ENCODE measurements around the gene DLGAP3.

DNA sequence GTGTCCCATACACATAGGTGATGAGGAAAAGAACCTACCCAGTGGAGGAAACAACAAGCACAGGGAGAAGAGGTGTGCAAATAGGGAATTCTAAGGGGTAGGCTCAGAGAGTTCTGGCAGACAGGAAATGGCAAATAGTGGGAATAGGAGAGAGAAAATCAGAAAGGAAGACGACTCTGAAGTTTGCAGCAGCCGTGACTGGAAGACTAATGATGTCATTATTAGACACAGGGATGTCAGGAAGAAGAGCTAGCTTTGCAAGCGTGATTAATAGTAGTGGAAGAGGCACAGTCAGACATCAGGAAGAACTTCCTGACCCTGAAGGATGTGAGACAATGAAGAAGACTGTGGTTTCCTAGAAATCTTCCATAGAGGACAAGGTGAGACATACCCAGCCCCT, 21.1 kb downstream of the DLGAP3 start:
- TF ChIP-seq ZFP3 (CRISPR knock-in tag; IDR thresholded peaks at IDR 0.05) (no peak), TOX (CRISPR knock-in tag; IDR thresholded peaks at IDR 0.05; ENCODE audit: borderline replicate concordance) (no peak), RARB (CRISPR knock-in tag; IDR thresholded peaks at IDR 0.05) (no peak), GLIS3 (CRISPR knock-in tag; IDR thresholded peaks at IDR 0.05) (no peak), TSHZ2 (CRISPR knock-in tag; IDR thresholded peaks at IDR 0.05) (no peak), ARNTL (CRISPR knock-in tag; IDR thresholded peaks at IDR 0.05; ENCODE audit: borderline replicate concordance, low read depth) (no peak), PPARA (CRISPR knock-in tag; IDR thresholded peaks at IDR 0.05; ENCODE audit: borderline replicate concordance) (no peak)
- TF ChIP-seq, protein P1, sequence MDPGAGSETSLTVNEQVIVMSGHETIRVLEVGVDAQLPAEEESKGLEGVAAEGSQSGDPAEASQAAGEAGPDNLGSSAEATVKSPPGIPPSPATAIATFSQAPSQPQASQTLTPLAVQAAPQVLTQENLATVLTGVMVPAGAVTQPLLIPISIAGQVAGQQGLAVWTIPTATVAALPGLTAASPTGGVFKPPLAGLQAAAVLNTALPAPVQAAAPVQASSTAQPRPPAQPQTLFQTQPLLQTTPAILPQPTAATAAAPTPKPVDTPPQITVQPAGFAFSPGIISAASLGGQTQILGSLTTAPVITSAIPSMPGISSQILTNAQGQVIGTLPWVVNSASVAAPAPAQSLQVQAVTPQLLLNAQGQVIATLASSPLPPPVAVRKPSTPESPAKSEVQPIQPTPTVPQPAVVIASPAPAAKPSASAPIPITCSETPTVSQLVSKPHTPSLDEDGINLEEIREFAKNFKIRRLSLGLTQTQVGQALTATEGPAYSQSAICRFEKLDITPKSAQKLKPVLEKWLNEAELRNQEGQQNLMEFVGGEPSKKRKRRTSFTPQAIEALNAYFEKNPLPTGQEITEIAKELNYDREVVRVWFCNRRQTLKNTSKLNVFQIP (CRISPR knock-in tag; IDR thresholded peaks at IDR 0.05; ENCODE audit: borderline replicate concordance, low read depth): no peak
- TF ChIP-seq, protein P2, sequence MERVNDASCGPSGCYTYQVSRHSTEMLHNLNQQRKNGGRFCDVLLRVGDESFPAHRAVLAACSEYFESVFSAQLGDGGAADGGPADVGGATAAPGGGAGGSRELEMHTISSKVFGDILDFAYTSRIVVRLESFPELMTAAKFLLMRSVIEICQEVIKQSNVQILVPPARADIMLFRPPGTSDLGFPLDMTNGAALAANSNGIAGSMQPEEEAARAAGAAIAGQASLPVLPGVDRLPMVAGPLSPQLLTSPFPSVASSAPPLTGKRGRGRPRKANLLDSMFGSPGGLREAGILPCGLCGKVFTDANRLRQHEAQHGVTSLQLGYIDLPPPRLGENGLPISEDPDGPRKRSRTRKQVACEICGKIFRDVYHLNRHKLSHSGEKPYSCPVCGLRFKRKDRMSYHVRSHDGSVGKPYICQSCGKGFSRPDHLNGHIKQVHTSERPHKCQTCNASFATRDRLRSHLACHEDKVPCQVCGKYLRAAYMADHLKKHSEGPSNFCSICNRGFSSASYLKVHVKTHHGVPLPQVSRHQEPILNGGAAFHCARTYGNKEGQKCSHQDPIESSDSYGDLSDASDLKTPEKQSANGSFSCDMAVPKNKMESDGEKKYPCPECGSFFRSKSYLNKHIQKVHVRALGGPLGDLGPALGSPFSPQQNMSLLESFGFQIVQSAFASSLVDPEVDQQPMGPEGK (CRISPR knock-in tag; IDR thresholded peaks at IDR 0.05; ENCODE audit: borderline replicate concordance): no peak
- TF ChIP-seq, protein P3, sequence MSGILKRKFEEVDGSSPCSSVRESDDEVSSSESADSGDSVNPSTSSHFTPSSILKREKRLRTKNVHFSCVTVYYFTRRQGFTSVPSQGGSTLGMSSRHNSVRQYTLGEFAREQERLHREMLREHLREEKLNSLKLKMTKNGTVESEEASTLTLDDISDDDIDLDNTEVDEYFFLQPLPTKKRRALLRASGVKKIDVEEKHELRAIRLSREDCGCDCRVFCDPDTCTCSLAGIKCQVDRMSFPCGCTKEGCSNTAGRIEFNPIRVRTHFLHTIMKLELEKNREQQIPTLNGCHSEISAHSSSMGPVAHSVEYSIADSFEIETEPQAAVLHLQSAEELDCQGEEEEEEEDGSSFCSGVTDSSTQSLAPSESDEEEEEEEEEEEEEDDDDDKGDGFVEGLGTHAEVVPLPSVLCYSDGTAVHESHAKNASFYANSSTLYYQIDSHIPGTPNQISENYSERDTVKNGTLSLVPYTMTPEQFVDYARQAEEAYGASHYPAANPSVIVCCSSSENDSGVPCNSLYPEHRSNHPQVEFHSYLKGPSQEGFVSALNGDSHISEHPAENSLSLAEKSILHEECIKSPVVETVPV (CRISPR knock-in tag; IDR thresholded peaks at IDR 0.05): no peak
- TF ChIP-seq, protein P4, sequence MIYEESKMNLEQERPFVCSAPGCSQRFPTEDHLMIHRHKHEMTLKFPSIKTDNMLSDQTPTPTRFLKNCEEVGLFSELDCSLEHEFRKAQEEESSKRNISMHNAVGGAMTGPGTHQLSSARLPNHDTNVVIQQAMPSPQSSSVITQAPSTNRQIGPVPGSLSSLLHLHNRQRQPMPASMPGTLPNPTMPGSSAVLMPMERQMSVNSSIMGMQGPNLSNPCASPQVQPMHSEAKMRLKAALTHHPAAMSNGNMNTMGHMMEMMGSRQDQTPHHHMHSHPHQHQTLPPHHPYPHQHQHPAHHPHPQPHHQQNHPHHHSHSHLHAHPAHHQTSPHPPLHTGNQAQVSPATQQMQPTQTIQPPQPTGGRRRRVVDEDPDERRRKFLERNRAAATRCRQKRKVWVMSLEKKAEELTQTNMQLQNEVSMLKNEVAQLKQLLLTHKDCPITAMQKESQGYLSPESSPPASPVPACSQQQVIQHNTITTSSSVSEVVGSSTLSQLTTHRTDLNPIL (CRISPR knock-in tag; IDR thresholded peaks at IDR 0.05; ENCODE audit: low read depth): no peak
